Fibroblast of mammary gland (primary cell): ENCODE data around the gene CHST8.

ENCODE experiments used
- DNase-seq: peaks from one replicate; pipeline ENCODE4 v3.0.0-alpha.2; 2010; ENCODE audit warnings: low read depth
- H3K4me3 ChIP-seq: 2 replicates; pipeline ENCODE4 v1.5.1; 2011; ENCODE audit warnings: low read depth, mild to moderate bottlenecking, low read length, moderate library complexity; ENCODE audit not compliant: control insufficient read depth
- CTCF ChIP-seq: conservative IDR thresholded peaks from 2 replicates; pipeline ENCODE4 v1.5.1; 2011; ENCODE audit warnings: low read depth, low read length, inconsistent platforms; ENCODE audit not compliant: control insufficient read depth, insufficient read depth

Gene CHST8

DNA sequence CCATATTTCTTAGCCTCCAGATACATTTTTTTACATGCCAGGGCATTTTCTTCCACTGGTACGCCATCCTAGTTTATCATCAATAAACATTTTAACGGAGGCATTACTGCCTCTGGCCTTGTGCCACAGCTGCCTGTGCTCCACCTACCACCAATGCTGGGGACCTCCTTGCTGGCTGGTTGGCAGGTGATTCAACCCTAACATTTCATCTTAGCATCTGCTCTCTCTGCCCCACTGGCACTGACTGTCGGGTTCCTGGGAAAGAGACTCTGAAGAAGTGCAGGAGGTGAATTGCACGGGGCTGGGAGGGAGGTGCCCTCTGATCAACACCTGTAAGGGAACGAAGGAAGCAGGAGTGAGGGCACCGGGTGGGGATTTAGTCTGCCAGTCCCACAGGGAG, 123.5 kb downstream of the CHST8 start:
- no peak for TF ChIP-seq CTCF
- no peak for DNase-seq
- no peak overlapping the region for H3K4me3 ChIP-seq

DNA sequence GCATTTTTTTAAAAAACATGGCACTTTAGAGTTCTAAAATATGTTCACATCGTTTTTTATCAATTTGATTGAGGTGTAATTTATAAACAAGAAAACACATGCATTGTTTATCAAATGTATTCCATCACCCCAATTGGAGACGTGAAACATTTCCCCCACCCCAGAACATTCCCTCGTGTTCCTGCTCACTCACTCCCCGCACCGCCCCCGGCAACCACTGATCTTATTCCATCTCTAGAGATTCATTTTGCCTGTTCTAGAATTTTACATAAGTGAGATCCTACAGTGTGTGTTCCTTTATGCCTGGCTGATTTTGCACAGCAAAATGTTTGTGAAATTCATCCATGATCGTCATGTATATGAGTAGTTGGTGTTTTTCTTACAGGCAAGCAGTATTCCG, 124.4 kb downstream of the CHST8 start:
- no peak overlapping the region for H3K4me3 ChIP-seq
- DNase-seq: no peak
- no peak for TF ChIP-seq CTCF

- DNase-seq: no peak
- no peak overlapping the region for H3K4me3 ChIP-seq
- no peak for TF ChIP-seq CTCF
Observed at GRCh38 chr19:33747273-33747672, 125.5 kb downstream of the CHST8 start.

GRCh38 chr19:33748231-33748630, 126.5 kb downstream of the CHST8 start:
- DNase-seq: no peak
- no peak overlapping the region for H3K4me3 ChIP-seq
- no peak for TF ChIP-seq CTCF

GRCh38 chr19:33749016-33749415, 127.3 kb downstream of the CHST8 start:
- no peak for TF ChIP-seq CTCF
- no peak overlapping the region for H3K4me3 ChIP-seq
- DNase-seq: no peak

GRCh38 chr19:33749619-33750175, 127.9 kb downstream of the CHST8 start:
- no peak for DNase-seq
- no peak for TF ChIP-seq CTCF
- no peak overlapping the region for H3K4me3 ChIP-seq
